Erythroblast (primary cell): ENCODE measurements around the gene EEPD1.

ENCODE experiments used
- GATA1 ChIP-seq: IDR thresholded peaks from 2 replicates; pipeline ENCODE4 v1.6.1; 2011; ENCODE audit warnings: low read depth, mild to moderate bottlenecking, control low read depth, low read length, moderate library complexity
- POLR2A ChIP-seq: IDR thresholded peaks from 2 replicates; pipeline ENCODE4 v1.6.1; 2011; ENCODE audit warnings: mild to moderate bottlenecking, low read length

DNA sequence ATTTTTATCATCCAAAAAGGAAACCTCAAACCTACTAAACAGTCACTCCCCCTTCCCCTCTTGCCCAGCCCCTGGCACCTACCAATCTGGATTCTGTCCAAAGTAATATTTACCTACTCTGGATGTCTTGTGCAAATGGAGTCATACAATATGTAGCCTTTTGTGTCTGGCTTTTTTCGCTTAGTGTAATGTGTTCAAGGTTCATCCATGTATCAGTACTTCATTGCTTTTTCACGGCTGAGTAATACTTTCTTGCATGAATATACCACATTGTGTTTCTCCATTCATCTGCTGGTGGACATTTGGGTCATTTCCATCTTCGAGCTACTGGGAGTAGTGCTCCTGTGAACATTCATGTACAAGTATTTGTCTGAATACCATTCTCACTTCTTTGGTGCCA, 113.6 kb downstream of the EEPD1 start:
- TF ChIP-seq POLR2A: no peak
- TF ChIP-seq GATA1: no peak
